Large intestine (tissue), 3 donors: Measurements from ENCODE around the gene TMCC2. TPM values are rescaled to one million over a fixed set of nuclear protein-coding genes. Genes with fewer than 3 reads are reported as not detected.

Experiments
- DNase-seq, 2 donors: peaks; one replicate each; pipeline versions ENCODE4 v3.0.0 to v3.0.0-alpha.2; 2013
- H3K27ac ChIP-seq: one replicate; pipeline ENCODE4 v1.5.1; 2013; ENCODE audit warnings: low read length
- H3K27me3 ChIP-seq: 2 replicates; pipeline ENCODE4 v1.6.1; 2013; ENCODE audit warnings: low read length; ENCODE audit not compliant: control insufficient read depth, insufficient read depth
- H3K36me3 ChIP-seq: 2 replicates; pipeline ENCODE4 v1.6.1; 2013; ENCODE audit warnings: low read length; ENCODE audit not compliant: control insufficient read depth, insufficient read depth
- H3K4me1 ChIP-seq: one replicate; pipeline ENCODE4 v1.6.1; 2013; ENCODE audit warnings: low read length; ENCODE audit not compliant: control insufficient read depth, insufficient read depth
- H3K4me3 ChIP-seq: one replicate; pipeline ENCODE4 v1.5.1; 2013; ENCODE audit warnings: low read length
- H3K9me3 ChIP-seq: one replicate; pipeline ENCODE4 v1.6.1; 2013; ENCODE audit warnings: mild to moderate bottlenecking, low read depth, low read length, moderate library complexity; ENCODE audit not compliant: control insufficient read depth
- WGBS: methylation state at CpG from one replicate; pipeline ENCODE4 v1.1.5; 2013; ENCODE audit warnings: low lambda C conversion rate; ENCODE audit not compliant: insufficient coverage; 5-methylcytosine and 5-hydroxymethylcytosine counted together
- polyA plus RNA-seq: library from polyadenylated mRNA; unstranded; fragments of 120-200 nt; gene quantifications from one replicate; pipeline ENCODE4 v1.2.1, GENCODE V29; 2013

TMCC2 gene
- polyA plus RNA-seq, 1 donor, result 6.2 TPM

GRCh38 chr1:205316161-205316566, 88.4 kb downstream of the TMCC2 start:
- DNase-seq, result peak in 1 of 2 donors; percentile 35
- Histone ChIP-seq H3K36me3 (peaks cover 11% of the 10 kb centered on the region), H3K9me3 (no peaks in the 10 kb centered on the region), H3K4me3 (no peak overlapping the region), H3K27me3 (no peaks in the 10 kb centered on the region), H3K27ac (peak overlapping the region; percentile 92), H3K4me1 (peaks cover 63% of the 10 kb centered on the region)
- WGBS, result no CpG with 5 or more reads among the region's 2 CpGs

- Histone ChIP-seq H3K27me3 (no peaks in the 10 kb centered on the region), H3K4me1 (peaks cover 67% of the 10 kb centered on the region), H3K27ac (peak overlapping the region; percentile 92), H3K36me3 (no peaks in the 10 kb centered on the region), H3K9me3 (peaks cover 4% of the 10 kb centered on the region), H3K4me3 (no peak overlapping the region)
- DNase-seq, result peak; percentile 88 to 92
- WGBS, result no CpG with 5 or more reads among the region's 7 CpGs
Measured at GRCh38 chr1:205317311-205317917, 89.7 kb downstream of the TMCC2 start.

- peaks cover 64% of the 10 kb centered on the region for H3K4me1 ChIP-seq
- H3K9me3 ChIP-seq, result peaks cover 4% of the 10 kb centered on the region
- no peaks in the 10 kb centered on the region for H3K36me3 ChIP-seq
- no peaks in the 10 kb centered on the region for H3K27me3 ChIP-seq
- no peak overlapping the region for H3K4me3 ChIP-seq
- H3K27ac ChIP-seq, result peak overlapping the region; percentile 92
- DNase-seq, result peak in 1 of 2 donors; percentile 41
- WGBS, result no CpG with 5 or more reads among the region's 6 CpGs
Measured at GRCh38 chr1:205318231-205318991, 90.7 kb downstream of the TMCC2 start.

- peak overlapping the region; percentile 92 for H3K27ac ChIP-seq
- peaks cover 4% of the 10 kb centered on the region for H3K9me3 ChIP-seq
- peak; percentile 76 to 91 for DNase-seq
- H3K4me3 ChIP-seq, result peak overlapping the region; percentile 98
- H3K4me1 ChIP-seq, result peaks cover 57% of the 10 kb centered on the region
- no peaks in the 10 kb centered on the region for H3K27me3 ChIP-seq
- no peaks in the 10 kb centered on the region for H3K36me3 ChIP-seq
- WGBS, result no CpG with 5 or more reads among the region's 6 CpGs
Measured at GRCh38 chr1:205319081-205320018, 91.6 kb downstream of the TMCC2 start.

GRCh38 chr1:205321162-205321958, 93.6 kb downstream of the TMCC2 start, which contains the start of gene NUAK2:
TSS of gene NUAK2 (minus strand) at chr1:205321745. CDS start at chr1:205321628, 117 bp downstream.
- H3K27me3 ChIP-seq, result peaks cover under 1% of the 10 kb centered on the region
- peak within 1 kb of the TSS; percentile 98 for H3K4me3 ChIP-seq
- WGBS, result no CpG with 5 or more reads among the region's 75 CpGs
- H3K4me1 ChIP-seq, result peaks cover 49% of the 10 kb centered on the region
- DNase-seq, result peak; percentile 94 to 96
- peaks cover 4% of the 10 kb centered on the region for H3K9me3 ChIP-seq
- H3K36me3 ChIP-seq, result no peaks in the 10 kb centered on the region
- peak within 1 kb of the TSS; percentile 92 for H3K27ac ChIP-seq

GRCh38 chr1:205321959-205322283, 94.2 kb downstream of the TMCC2 start:
- Histone ChIP-seq H3K27me3 (peaks cover 2% of the 10 kb centered on the region), H3K4me1 (peaks cover 43% of the 10 kb centered on the region), H3K9me3 (peaks cover 4% of the 10 kb centered on the region), H3K27ac (peak overlapping the region; percentile 92), H3K4me3 (peak overlapping the region; percentile 8), H3K36me3 (no peaks in the 10 kb centered on the region)
- no peak for DNase-seq
- no CpG with 5 or more reads among the region's 5 CpGs for WGBS

Other genes starting within 250 kb of the TMCC2 start
- 1.2 TPM for gene CNTN2, start 184.7 kb upstream of the TMCC2 start, polyA plus RNA-seq
- gene TMEM81, start 143.5 kb upstream of the TMCC2 start, polyA plus RNA-seq, result 3.3 TPM
- 13.4 TPM for gene RBBP5, start 106.0 kb upstream of the TMCC2 start, polyA plus RNA-seq
- 6.0 TPM for gene DSTYK, start 16.2 kb upstream of the TMCC2 start, polyA plus RNA-seq
- 8.5 TPM for gene NUAK2, start 93.8 kb downstream of the TMCC2 start, polyA plus RNA-seq
- 8.7 TPM for gene KLHDC8A, start 129.0 kb downstream of the TMCC2 start, polyA plus RNA-seq
- gene LEMD1, start 194.1 kb downstream of the TMCC2 start, polyA plus RNA-seq, result 1.0 TPM
- 0.88 TPM for gene BLACAT1, start 228.1 kb downstream of the TMCC2 start, polyA plus RNA-seq